ENCODE measurements around the gene UQCRH. TPM values are rescaled to one million over a fixed set of nuclear protein-coding genes. Genes with fewer than 3 reads are reported as not detected.
"Not testable (repeated sequence)": the region's sequence is repeated elsewhere in the genome, so short reads cannot be mapped to it uniquely, and the experiment has no call there.

The UQCRH gene
- total RNA-seq, 1 donor from 2014 or later: 103 TPM

GRCh38 chr1:46289976-46290375 lies 13.5 kb upstream of the UQCRH start:
- intact Hi-C loops (cut with DNase I): no loop called here
- DNase-seq (ENCODE audit: low spot score): no peak
- ATAC-seq: no peak

- intact Hi-C loops (cut with DNase I): no loop called here
- ATAC-seq (no peak), DNase-seq (ENCODE audit: low spot score) (no peak)
Measured at GRCh38 chr1:46295306-46295705, 8.2 kb upstream of the UQCRH start.

GRCh38 chr1:46298387-46298786 lies 5.1 kb upstream of the UQCRH start:
- intact Hi-C loops (cut with DNase I): no loop called here
- ATAC-seq (no peak), DNase-seq (ENCODE audit: low spot score) (no peak)

- no peak for ATAC-seq
- intact Hi-C loops (cut with DNase I): no loop called here
- no peak for DNase-seq (ENCODE audit: low spot score)
Measured at GRCh38 chr1:46300673-46301405, 2.7 kb upstream of the UQCRH start.

GRCh38 chr1:46301406-46301807 lies 2.1 kb upstream of the UQCRH start:
- ATAC-seq (no peak), DNase-seq (ENCODE audit: low spot score) (no peak)
- intact Hi-C loops (cut with DNase I): no loop called here

GRCh38 chr1:46301808-46302640 lies 1.5 kb upstream of the UQCRH start:
- DNase-seq (ENCODE audit: low spot score): peak; percentile 77
- intact Hi-C loops (cut with DNase I): no loop called here
- peak; percentile 16 for ATAC-seq

GRCh38 chr1:46302641-46303037 lies 859 bp upstream of the UQCRH start:
- ATAC-seq: peak; percentile 8
- intact Hi-C loops (cut with DNase I): no loop called here

GRCh38 chr1:46303872-46304326 lies 401 bp downstream of the UQCRH start:
- DNase-seq (ENCODE audit: low spot score) (no peak), ATAC-seq (no peak)
- intact Hi-C loops (cut with DNase I): no loop called here

More at GRCh38 chr1:46302641-46303037, 859 bp upstream of the UQCRH start:
- peak; percentile 68 for DNase-seq (ENCODE audit: low spot score)

- DNase-seq (ENCODE audit: low spot score): no peak
- intact Hi-C loops (cut with DNase I): no loop called here
- ATAC-seq: no peak
Measured at GRCh38 chr1:46306159-46306530, 2.6 kb downstream of the UQCRH start.

- intact Hi-C loops (cut with DNase I): no loop called here
- ATAC-seq (no peak), DNase-seq (ENCODE audit: low spot score) (no peak)
Measured at GRCh38 chr1:46309401-46310159, 6.1 kb downstream of the UQCRH start.

GRCh38 chr1:46310321-46310720 lies 6.8 kb downstream of the UQCRH start:
- DNase-seq (ENCODE audit: low spot score) (no peak), ATAC-seq (no peak)
- intact Hi-C loops (cut with DNase I): no loop called here

- DNase-seq (ENCODE audit: low spot score) (no peak), ATAC-seq (no peak)
- intact Hi-C loops (cut with DNase I): no loop called here
Measured at GRCh38 chr1:46315669-46316403, 12.3 kb downstream of the UQCRH start.

GRCh38 chr1:46317323-46317722 lies 13.8 kb downstream of the UQCRH start:
- ATAC-seq: no peak
- intact Hi-C loops (cut with DNase I): no loop called here
- DNase-seq (ENCODE audit: low spot score): no peak

GRCh38 chr1:46319301-46319700 lies 15.8 kb downstream of the UQCRH start:
- DNase-seq (ENCODE audit: low spot score); intact Hi-C loops (cut with DNase I); ATAC-seq: not testable (repeated sequence)

- DNase-seq (ENCODE audit: low spot score); ATAC-seq; intact Hi-C loops (cut with DNase I): not testable (repeated sequence)
Measured at GRCh38 chr1:46319960-46320914, 16.7 kb downstream of the UQCRH start.

GRCh38 chr1:46322191-46322590 lies 18.7 kb downstream of the UQCRH start:
- ATAC-seq; intact Hi-C loops (cut with DNase I); DNase-seq (ENCODE audit: low spot score): not testable (repeated sequence)

- ATAC-seq; DNase-seq (ENCODE audit: low spot score); intact Hi-C loops (cut with DNase I): not testable (repeated sequence)
Measured at GRCh38 chr1:46325285-46326076, 22.0 kb downstream of the UQCRH start.
